Measurements from ENCODE around the gene NDUFS8. TPM values are rescaled to one million over a fixed set of nuclear protein-coding genes. Genes with fewer than 3 reads are reported as not detected.

NDUFS8 gene
- total RNA-seq, 1 experiment from 2014 or later, result 334 TPM

DNA sequence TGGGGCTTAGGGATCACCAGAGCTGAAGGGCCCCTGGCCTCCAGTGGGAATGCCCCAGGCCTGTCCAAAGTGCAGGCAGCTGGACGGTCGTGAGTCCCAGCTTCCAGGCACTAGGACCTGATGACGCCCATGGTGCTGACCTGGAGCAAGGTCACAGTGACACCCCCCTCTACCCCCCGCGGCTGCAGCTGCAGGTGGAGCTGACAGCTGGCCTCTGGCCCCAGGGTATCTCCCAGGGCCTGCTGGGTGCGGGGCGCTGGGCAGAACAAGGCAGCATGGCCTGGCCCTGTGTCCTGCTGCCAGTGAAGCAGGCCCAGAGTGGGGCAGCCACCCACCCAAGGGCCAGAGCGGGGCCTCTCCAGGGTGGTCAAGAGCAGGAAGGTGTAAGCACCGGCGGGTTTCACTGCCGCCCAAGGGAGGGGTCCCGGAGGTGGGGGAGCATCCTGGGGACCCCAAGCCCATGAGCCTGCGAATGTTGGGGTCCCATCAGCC lies 7.8 kb downstream of the NDUFS8 start:
- CTCF ChIA-PET, result interaction anchor here (1.1 kb wide), 1 partner anchor 13 kb away, joined by 3 read pairs; no protein-coding TSS in a partner anchor

DNA sequence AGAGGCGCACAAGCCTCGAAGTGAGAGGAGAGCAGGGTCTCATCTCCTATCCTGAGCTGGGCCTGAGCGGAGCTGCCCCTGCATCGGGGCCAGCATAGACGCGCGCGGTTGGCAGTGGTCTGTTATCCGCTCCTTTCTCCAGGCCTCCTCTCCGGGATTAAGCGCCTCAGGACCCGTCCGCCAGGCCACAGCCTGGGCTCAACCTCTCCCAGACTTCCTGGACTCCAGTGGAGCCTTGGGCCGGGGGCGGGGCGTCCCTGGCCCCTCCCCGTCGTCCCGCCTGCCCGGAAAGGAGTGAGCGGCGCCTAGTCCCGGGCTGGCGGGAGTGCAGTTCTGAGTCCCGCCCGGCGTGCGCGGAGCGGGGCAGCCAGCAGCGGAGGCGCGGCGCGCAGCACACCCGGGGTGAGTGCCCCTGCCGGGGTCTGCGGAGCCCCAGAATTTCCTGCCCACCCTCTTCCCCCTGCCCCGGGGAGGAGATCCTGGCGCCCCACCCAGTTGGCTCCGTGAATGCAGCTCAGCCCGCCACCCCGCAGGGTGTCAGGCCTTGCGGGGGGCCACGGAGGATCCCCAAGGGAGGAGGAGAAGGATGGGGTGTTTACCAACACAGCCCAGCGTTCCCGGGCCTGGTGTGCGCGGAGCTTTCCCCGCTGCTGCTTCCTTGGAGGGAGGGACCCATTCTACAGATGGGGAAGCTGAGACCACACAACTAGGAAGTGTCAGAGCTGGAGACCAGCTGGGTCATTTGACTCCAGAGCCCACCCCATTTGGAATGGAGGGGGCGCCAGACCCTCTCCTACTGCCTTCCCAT lies 8.4 kb downstream of the NDUFS8 start, which contains the start of gene TCIRG1:
TCIRG1 (plus strand) TSS at position 308 of the 808 bp plus-strand sequence. CDS start 2,247 bp downstream, outside the sequence.
- peaks cover 39% of the 10 kb centered on the region for H3K4me1 ChIP-seq
- Mint-ChIP-seq H3K4me1 (ENCODE audit: low read depth, unreplicated experiment) (peaks cover 22% of the 10 kb centered on the region), H3K27me3 (ENCODE audit: insufficient read depth, unreplicated experiment) (no peaks in the 10 kb centered on the region), H3K9me3 (ENCODE audit: unreplicated experiment) (no peaks in the 10 kb centered on the region), H3K36me3 (ENCODE audit: insufficient read depth, unreplicated experiment) (peaks cover 50% of the 10 kb centered on the region), H3K4me3 (ENCODE audit: unreplicated experiment) (no peak within 1 kb of the TSS), H3K27ac (ENCODE audit: unreplicated experiment) (peak within 1 kb of the TSS; percentile 72)
- no peaks in the 10 kb centered on the region for H3K27me3 ChIP-seq (replicated peaks; ENCODE audit: control insufficient read depth, insufficient read depth, low read length)
- POLR2A ChIA-PET, result no interaction called here
- intact Hi-C loops (cut with micrococcal nuclease; ENCODE audit: unreplicated experiment), result no loop called here
- peaks cover 2% of the 10 kb centered on the region; the same call in 1 of the 2 replicates for H3K36me3 ChIP-seq (ENCODE audit: control insufficient read depth, insufficient read depth, low read length)
- CTCF ChIA-PET, result no interaction called here
- no peaks in the 10 kb centered on the region for H3K9me3 ChIP-seq
- no TSS peak for BruUV-seq (replicated peaks)
- H3K4me3 ChIP-seq (ENCODE audit: low read depth, low read length), result no peak within 1 kb of the TSS
- peak in 1 of 2 experiments; percentile 39 for DNase-seq
- TF ChIP-seq, protein P1, sequence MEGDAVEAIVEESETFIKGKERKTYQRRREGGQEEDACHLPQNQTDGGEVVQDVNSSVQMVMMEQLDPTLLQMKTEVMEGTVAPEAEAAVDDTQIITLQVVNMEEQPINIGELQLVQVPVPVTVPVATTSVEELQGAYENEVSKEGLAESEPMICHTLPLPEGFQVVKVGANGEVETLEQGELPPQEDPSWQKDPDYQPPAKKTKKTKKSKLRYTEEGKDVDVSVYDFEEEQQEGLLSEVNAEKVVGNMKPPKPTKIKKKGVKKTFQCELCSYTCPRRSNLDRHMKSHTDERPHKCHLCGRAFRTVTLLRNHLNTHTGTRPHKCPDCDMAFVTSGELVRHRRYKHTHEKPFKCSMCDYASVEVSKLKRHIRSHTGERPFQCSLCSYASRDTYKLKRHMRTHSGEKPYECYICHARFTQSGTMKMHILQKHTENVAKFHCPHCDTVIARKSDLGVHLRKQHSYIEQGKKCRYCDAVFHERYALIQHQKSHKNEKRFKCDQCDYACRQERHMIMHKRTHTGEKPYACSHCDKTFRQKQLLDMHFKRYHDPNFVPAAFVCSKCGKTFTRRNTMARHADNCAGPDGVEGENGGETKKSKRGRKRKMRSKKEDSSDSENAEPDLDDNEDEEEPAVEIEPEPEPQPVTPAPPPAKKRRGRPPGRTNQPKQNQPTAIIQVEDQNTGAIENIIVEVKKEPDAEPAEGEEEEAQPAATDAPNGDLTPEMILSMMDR (IDR thresholded peaks at IDR 0.05; ENCODE audit: insufficient read depth in 1 of 2, low read depth in 1 of 2, low read length in 1 of 2, severe bottlenecking in 1 of 2, unreplicated experiment in 1 of 2), result no peak

More for the DNA sequence above, 7.8 kb downstream of the NDUFS8 start:
- H3K4me3 ChIP-seq (ENCODE audit: low read depth, low read length), result no peak overlapping the region
- H3K9me3 ChIP-seq, result no peaks in the 10 kb centered on the region
- intact Hi-C loops (cut with micrococcal nuclease; ENCODE audit: unreplicated experiment), result no loop called here
- DNase-seq, result peak; percentile 90 to 96
- Mint-ChIP-seq H3K4me3 (ENCODE audit: unreplicated experiment) (no peak overlapping the region), H3K27me3 (ENCODE audit: insufficient read depth, unreplicated experiment) (no peaks in the 10 kb centered on the region), H3K27ac (ENCODE audit: unreplicated experiment) (peak overlapping the region; percentile 39), H3K9me3 (ENCODE audit: unreplicated experiment) (no peaks in the 10 kb centered on the region), H3K4me1 (ENCODE audit: low read depth, unreplicated experiment) (peaks cover 22% of the 10 kb centered on the region), H3K36me3 (ENCODE audit: insufficient read depth, unreplicated experiment) (peaks cover 52% of the 10 kb centered on the region)
- no TSS peak for BruUV-seq (replicated peaks)
- POLR2A ChIA-PET, result interaction anchor here (0.6 kb wide), 1 partner anchor 112 kb away, joined by 11 read pairs; no protein-coding TSS in a partner anchor
- TF ChIP-seq, protein P1 (IDR thresholded peaks at IDR 0.05; ENCODE audit: insufficient read depth in 1 of 2, low read depth in 1 of 2, low read length in 1 of 2, severe bottlenecking in 1 of 2, unreplicated experiment in 1 of 2), result no peak
- peaks cover 37% of the 10 kb centered on the region for H3K4me1 ChIP-seq
- no peaks in the 10 kb centered on the region for H3K27me3 ChIP-seq (replicated peaks; ENCODE audit: control insufficient read depth, insufficient read depth, low read length)
- H3K36me3 ChIP-seq (ENCODE audit: control insufficient read depth, insufficient read depth, low read length), result peaks cover 2% of the 10 kb centered on the region; the same call in 1 of the 2 replicates

DNA sequence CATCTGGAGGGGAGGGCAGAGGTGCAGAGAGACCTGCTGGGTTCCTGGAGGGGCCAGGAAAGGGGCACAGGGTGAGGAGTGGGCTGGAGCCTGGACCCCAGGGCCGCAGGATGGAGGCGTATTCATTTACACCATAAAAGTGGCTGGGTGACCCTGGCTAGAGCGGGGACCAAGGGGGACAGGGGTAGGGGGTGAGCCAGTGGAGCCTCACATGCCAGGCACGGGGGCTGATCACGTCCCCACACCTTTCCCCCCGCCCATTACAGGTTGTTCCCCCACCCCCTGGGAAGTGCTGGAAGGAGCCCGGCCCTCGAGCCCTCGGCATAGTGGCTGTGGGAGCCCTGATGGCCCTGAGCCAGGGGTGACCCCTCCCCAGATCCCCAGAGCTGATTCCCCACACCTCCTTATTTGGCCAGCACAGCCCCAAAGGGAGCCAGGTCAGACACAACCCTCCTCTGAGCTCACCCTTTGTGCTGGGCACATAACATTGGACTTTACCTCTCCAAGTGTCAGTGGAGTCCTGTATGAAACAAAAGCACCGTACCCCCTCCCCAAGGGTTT lies 9.1 kb downstream of the NDUFS8 start:
- no peaks in the 10 kb centered on the region for H3K27me3 Mint-ChIP-seq (ENCODE audit: insufficient read depth, unreplicated experiment)
- no peak overlapping the region for H3K4me3 Mint-ChIP-seq (ENCODE audit: unreplicated experiment)
- H3K9me3 Mint-ChIP-seq (ENCODE audit: unreplicated experiment), result no peaks in the 10 kb centered on the region
- no peak overlapping the region for H3K4me3 ChIP-seq (ENCODE audit: low read depth, low read length)
- peak overlapping the region; percentile 72 for H3K27ac Mint-ChIP-seq (ENCODE audit: unreplicated experiment)
- ChIA-PET CTCF (no interaction called here), POLR2A (no interaction called here)
- H3K9me3 ChIP-seq, result no peaks in the 10 kb centered on the region
- BruUV-seq (replicated peaks), result no TSS peak
- no peaks in the 10 kb centered on the region for H3K36me3 ChIP-seq (ENCODE audit: control insufficient read depth, insufficient read depth, low read length)
- H3K36me3 Mint-ChIP-seq (ENCODE audit: insufficient read depth, unreplicated experiment), result peaks cover 46% of the 10 kb centered on the region
- TF ChIP-seq, protein P1 (IDR thresholded peaks at IDR 0.05; ENCODE audit: insufficient read depth in 1 of 2, low read depth in 1 of 2, low read length in 1 of 2, severe bottlenecking in 1 of 2, unreplicated experiment in 1 of 2), result no peak
- intact Hi-C loops (cut with micrococcal nuclease; ENCODE audit: unreplicated experiment), result no loop called here
- DNase-seq, result no peak
- no peaks in the 10 kb centered on the region for H3K27me3 ChIP-seq (replicated peaks; ENCODE audit: control insufficient read depth, insufficient read depth, low read length)
- peaks cover 39% of the 10 kb centered on the region for H3K4me1 ChIP-seq
- peaks cover 22% of the 10 kb centered on the region for H3K4me1 Mint-ChIP-seq (ENCODE audit: low read depth, unreplicated experiment)

All from Caco-2 (cell line).